NB4 (cell line): ENCODE measurements around the gene TGM3.

Experiments used
- CTCF ChIP-seq: IDR thresholded peaks from one replicate; pipeline ENCODE4 v1.5.1; 2012; ENCODE audit warnings: low read depth, low read length
- MAX ChIP-seq: IDR thresholded peaks from 2 replicates; pipeline ENCODE4 v1.6.1; 2011; ENCODE audit warnings: low read depth, low read length
- POLR2A ChIP-seq: IDR thresholded peaks from 2 replicates; pipeline ENCODE4 v1.6.1; 2011; ENCODE audit warnings: mild to moderate bottlenecking; ENCODE audit not compliant: insufficient read length; ENCODE audit errors: extremely low read depth

- no peak for TF ChIP-seq POLR2A
- TF ChIP-seq CTCF = no peak
- no peak for TF ChIP-seq MAX
These were observed 33.5 kb downstream of the TGM3 start for GRCh38 chr20:2329286-2329685.
